H9 (cell line): Measurements from ENCODE around the gene IRF2BP1. TPM values are rescaled to one million over a fixed set of nuclear protein-coding genes. Genes with fewer than 3 reads are reported as not detected.

Experiments used
- DNase-seq: peaks from one replicate; pipeline ENCODE4 v3.0.0-alpha.2; 2017
- H2AFZ ChIP-seq: one replicate; pipeline ENCODE4 v1.6.1; 2013; ENCODE audit warnings: mild to moderate bottlenecking, low read length, control low read depth, moderate library complexity
- H2AK5ac ChIP-seq: 2 replicates; pipeline ENCODE4 v1.6.1; 2013; ENCODE audit warnings: low read length, control low read depth, mixed read lengths; ENCODE audit not compliant: insufficient read length
- H2BK120ac ChIP-seq: one replicate; pipeline ENCODE4 v1.6.1; 2013; ENCODE audit warnings: low read depth, mild to moderate bottlenecking, low read length, control low read depth, inconsistent platforms; ENCODE audit not compliant: poor library complexity, severe bottlenecking
- H2BK12ac ChIP-seq: 2 replicates; pipeline ENCODE4 v1.6.1; 2013; ENCODE audit warnings: low read length, control low read depth, mixed read lengths, low read depth; ENCODE audit not compliant: insufficient read length
- H2BK15ac ChIP-seq: 2 replicates; pipeline ENCODE4 v1.6.1; 2013; ENCODE audit warnings: low read depth, low read length, control low read depth
- H2BK20ac ChIP-seq: one replicate; pipeline ENCODE4 v1.6.1; 2013; ENCODE audit warnings: low read depth, mild to moderate bottlenecking, low read length, control low read depth, inconsistent platforms; ENCODE audit not compliant: poor library complexity, severe bottlenecking
- H2BK5ac ChIP-seq: 2 replicates; pipeline ENCODE4 v1.6.1; 2013; ENCODE audit warnings: low read length, control low read depth, mixed read lengths; ENCODE audit not compliant: insufficient read length
- H3K14ac ChIP-seq: 2 replicates; pipeline ENCODE4 v1.6.1; 2013; ENCODE audit warnings: low read length, control low read depth; ENCODE audit not compliant: insufficient read depth
- H3K18ac ChIP-seq: 2 replicates; pipeline ENCODE4 v1.6.1; 2013; ENCODE audit warnings: low read depth, mild to moderate bottlenecking, mixed read lengths, low read length, control low read depth; ENCODE audit not compliant: insufficient read length
- H3K23ac ChIP-seq: 2 replicates; pipeline ENCODE4 v1.6.1; 2013; ENCODE audit warnings: low read length, control low read depth, mixed read lengths, low read depth; ENCODE audit not compliant: insufficient read length
- H3K23me2 ChIP-seq: 2 replicates; pipeline ENCODE4 v1.6.1; 2013; ENCODE audit warnings: low read depth, mild to moderate bottlenecking, mixed read lengths, low read length, control low read depth; ENCODE audit not compliant: insufficient read length, poor library complexity, severe bottlenecking
- H3K27ac ChIP-seq: 2 replicates; pipeline ENCODE4 v1.5.1; 2013; ENCODE audit warnings: low read length, control low read depth, mixed read lengths, low read depth; ENCODE audit not compliant: insufficient read length
- H3K27me3 ChIP-seq: 2 replicates; pipeline ENCODE4 v1.6.1; 2013; ENCODE audit warnings: low read length, control low read depth, inconsistent platforms; ENCODE audit not compliant: insufficient read depth
- H3K4ac ChIP-seq: 2 replicates; pipeline ENCODE4 v1.6.1; 2013; ENCODE audit warnings: low read depth, mild to moderate bottlenecking, control low read depth, inconsistent platforms, low read length, moderate library complexity
- H3K4me1 ChIP-seq: 2 replicates; pipeline ENCODE4 v1.6.1; 2013; ENCODE audit warnings: low read length, control low read depth, inconsistent platforms; ENCODE audit not compliant: insufficient read depth
- H3K4me2 ChIP-seq: 2 replicates; pipeline ENCODE4 v1.6.1; 2013; ENCODE audit warnings: low read length, control low read depth, mixed read lengths; ENCODE audit not compliant: insufficient read length, insufficient read depth
- H3K56ac ChIP-seq: 2 replicates; pipeline ENCODE4 v1.6.1; 2013; ENCODE audit warnings: low read depth, mild to moderate bottlenecking, mixed read lengths, low read length, control low read depth; ENCODE audit not compliant: insufficient read length
- H3K79me1 ChIP-seq: 2 replicates; pipeline ENCODE4 v1.6.1; 2013; ENCODE audit warnings: low read depth, mild to moderate bottlenecking, moderate library complexity, low read length, control low read depth, inconsistent platforms; ENCODE audit not compliant: insufficient read depth, poor library complexity, severe bottlenecking
- H3K79me2 ChIP-seq: 2 replicates; pipeline ENCODE4 v1.6.1; 2013; ENCODE audit warnings: low read length, control low read depth, inconsistent platforms; ENCODE audit not compliant: insufficient read depth
- H3K9ac ChIP-seq: 2 replicates; pipeline ENCODE4 v1.6.1; 2013; ENCODE audit warnings: low read length, control low read depth, mixed read lengths; ENCODE audit not compliant: insufficient read length; ENCODE audit errors: extremely low read depth
- H3K9me3 ChIP-seq: one replicate; pipeline ENCODE4 v1.6.1; 2013; ENCODE audit warnings: low read depth, low read length, inconsistent platforms; ENCODE audit not compliant: control insufficient read depth
- H3T11ph ChIP-seq: one replicate; pipeline ENCODE4 v1.6.1; 2013; ENCODE audit warnings: mild to moderate bottlenecking, low read length, control low read depth, inconsistent platforms
- H4K20me1 ChIP-seq: one replicate; pipeline ENCODE4 v1.6.1; 2013; ENCODE audit not compliant: control insufficient read depth, insufficient read length, insufficient read depth
- H4K5ac ChIP-seq: 2 replicates; pipeline ENCODE4 v1.6.1; 2013; ENCODE audit warnings: low read depth, mild to moderate bottlenecking, mixed read lengths, low read length, control low read depth; ENCODE audit not compliant: insufficient read length
- H4K8ac ChIP-seq: replicated peaks from 2 replicates; pipeline ENCODE4 v1.6.1; 2013; ENCODE audit warnings: low read length, control low read depth, mixed read lengths, low read depth; ENCODE audit not compliant: insufficient read length
- H4K91ac ChIP-seq: 2 replicates; pipeline ENCODE4 v1.6.1; 2013; ENCODE audit warnings: low read depth, mild to moderate bottlenecking, moderate library complexity, mixed read lengths, low read length, control low read depth; ENCODE audit not compliant: insufficient read length
- H3K27ac Mint-ChIP-seq, 3 experiments: 2 replicates in 2 of 3; 3 replicates in 1 of 3; pipeline ENCODE4 v1.8.0; 2020 to 2021; ENCODE audit warnings: mixed read lengths in 3 of 3, mild to moderate bottlenecking in 1 of 3, moderate library complexity in 1 of 3
- H3K27me3 Mint-ChIP-seq: 2 replicates; pipeline ENCODE4 v1.8.0; 2021; ENCODE audit warnings: low read depth, mild to moderate bottlenecking, moderate library complexity, mixed read lengths
- H3K36me3 Mint-ChIP-seq, 3 experiments: 2 replicates in 2 of 3; 3 replicates in 1 of 3; pipeline ENCODE4 v1.8.0; 2020 to 2021; ENCODE audit warnings: low read depth in 3 of 3, mixed read lengths in 3 of 3; ENCODE audit not compliant: insufficient read depth in 1 of 3
- H3K4me1 Mint-ChIP-seq, 2 experiments: 2 replicates each; pipeline ENCODE4 v1.8.0; 2020; ENCODE audit warnings: mixed read lengths in 2 of 2
- H3K4me3 Mint-ChIP-seq, 2 experiments: 2 replicates in 1 of 2; 3 replicates in 1 of 2; pipeline ENCODE4 v1.8.0; 2020 to 2021; ENCODE audit warnings: mild to moderate bottlenecking in 2 of 2, mixed read lengths in 2 of 2, moderate library complexity in 1 of 2
- H3K9me3 Mint-ChIP-seq, 2 experiments: 2 replicates in 1 of 2; 3 replicates in 1 of 2; pipeline ENCODE4 v1.8.0; 2020; ENCODE audit warnings: mild to moderate bottlenecking in 2 of 2, mixed read lengths in 2 of 2, moderate library complexity in 1 of 2
- CTCF ChIP-seq: fragments of 200-600 bp; sonication (generic); conservative IDR thresholded peaks from 3 replicates; pipeline ENCODE4 v1.8.0; 2021; ENCODE audit warnings: antibody characterized with exemption, mild to moderate bottlenecking
- WGBS: extraction: QIAGEN DNeasy Blood & Tissue Kit; methylation state at CpG from one replicate; pipeline ENCODE4 v1.1.7; 2013; ENCODE audit warnings: missing lambda C conversion rate, low lambda C conversion rate, mixed read lengths; ENCODE audit not compliant: insufficient read length; ENCODE audit errors: extremely low coverage; 5-methylcytosine and 5-hydroxymethylcytosine counted together
- total RNA-seq: library from RNA; stranded (reverse); gene quantifications from 2 replicates; pipeline ENCODE4 v1.2.1, GENCODE V29; 2021

The IRF2BP1 gene
- total RNA-seq, 1 experiment from 2014 or later, result 28.2 TPM

- H2AFZ ChIP-seq, result no peak overlapping the region
- peak overlapping the region; percentile 85 to 97 for H3K4me3 Mint-ChIP-seq
Observed at GRCh38 chr19:45902651-45903625, 17.0 kb upstream of the IRF2BP1 start.

More at GRCh38 chr19:45902651-45903625, 17.0 kb upstream of the IRF2BP1 start:
- Histone ChIP-seq H3K9me3 (no peaks in the 10 kb centered on the region), H3K4me1 (no peaks in the 10 kb centered on the region), H3K4ac (no peak overlapping the region), H3K27ac (no peak overlapping the region), H2BK120ac (no peak overlapping the region), H3K9ac (no peak overlapping the region), H4K8ac (no peak overlapping the region), H3K14ac (no peak overlapping the region), H3K23me2 (peaks cover 15% of the 10 kb centered on the region), H2AK5ac (no peak overlapping the region), H3K18ac (no peak overlapping the region), H4K91ac (no peak overlapping the region), H3K23ac (no peak overlapping the region), H2BK12ac (no peak overlapping the region), H2BK5ac (no peak overlapping the region), H3K27me3 (peaks cover 4% of the 10 kb centered on the region; the same call in 1 of the 2 replicates), H3K4me2 (peak overlapping the region; percentile 67), H3T11ph (no peak overlapping the region), H2BK15ac (no peak overlapping the region), H4K5ac (no peak overlapping the region), H2BK20ac (no peak overlapping the region), H4K20me1 (no peaks in the 10 kb centered on the region), H3K79me2 (no peaks in the 10 kb centered on the region), H3K56ac (no peak overlapping the region), H3K79me1 (no peaks in the 10 kb centered on the region)
- H3K4me1 Mint-ChIP-seq, result peaks cover 7 to 12% of the 10 kb centered on the region in 2 experiments
- H3K9me3 Mint-ChIP-seq, result no peaks in the 10 kb centered on the region
- DNase-seq, result peak; percentile 98
- peaks cover 8 to 25% (median 25%) of the 10 kb centered on the region in 3 experiments for H3K36me3 Mint-ChIP-seq
- H3K27me3 Mint-ChIP-seq, result peaks cover 17% of the 10 kb centered on the region
- WGBS, result no CpG with 5 or more reads among the region's 73 CpGs
- TF ChIP-seq CTCF, result no peak
- peak overlapping the region in 2 of 3 experiments; percentile 64 to 83; a peak in 2 of 7 replicates for H3K27ac Mint-ChIP-seq
